K562 (cell line): ENCODE measurements around the gene TARM1. TPM values are rescaled to one million over a fixed set of nuclear protein-coding genes. Genes with fewer than 3 reads are reported as not detected.
A peak's percentile ranks its signal among the peaks of the same experiment; 100 is the strongest.

Source experiments
- ATAC-seq: fragments of 200-7000 bp; cut with Tn5 transposase; 3 replicates; pipeline ENCODE4 v1.9.1; 2020; ENCODE audit warnings: moderate library complexity
- BruUV-seq: library from RNA; stranded (reverse); fragments of 400-500 nt; replicated peaks from 2 replicates; lab custom pipeline; 2021; lab: Mats Ljungman, UMichigan
- CTCF ChIA-PET: fragments of 300-600 bp; formaldehyde crosslinking; extraction: SDS; loops from one replicate; lab custom pipeline; 2021; ENCODE audit warnings: low intra/inter-chr PET ratio; lab: Yijun Ruan, JAX
- POLR2A ChIA-PET: fragments of 300-600, 350-650 bp; sonication (Branson Sonifier 250); formaldehyde crosslinking; extraction: SDS; loops from one replicate; lab custom pipeline; 2021; ENCODE audit warnings: antibody characterized with exemption, inconsistent platforms; lab: Yijun Ruan, JAX
- DNase-seq, 4 experiments: peaks; one replicate each; pipeline versions ENCODE4 v3.0.0 to v3.0.0-alpha.2; 2011 to 2018; ENCODE audit warnings: low spot score in 3 of 4, mixed read lengths in 3 of 4; ENCODE audit errors: extremely low read depth in 1 of 4
- FAIRE-seq: peaks from 2 replicates; lab custom pipeline; 2011; peaks lifted over from hg19 to GRCh38; lab: Jason Lieb, UNC
- H2AFZ ChIP-seq: 2 replicates; pipeline ENCODE4 v1.6.0; 2011; ENCODE audit warnings: low read depth, low read length, control low read depth, inconsistent platforms
- H3K27ac ChIP-seq: fragments of 200-600 bp; 3 replicates; pipeline ENCODE4 v1.8.0; 2011; ENCODE audit warnings: low read depth, mild to moderate bottlenecking, control low read depth, inconsistent platforms, low read length, moderate library complexity, mixed read lengths; ENCODE audit errors: extremely low read depth
- H3K27me3 ChIP-seq, 2 experiments: fragments of 300-600 bp in 1 of 2; 2 replicates in 1 of 2; 3 replicates in 1 of 2; pipeline versions ENCODE4 v1.6.0 to v1.8.0; 2011; ENCODE audit warnings: inconsistent platforms in 2 of 2, low read length in 2 of 2, mild to moderate bottlenecking in 1 of 2, mixed read lengths in 1 of 2, moderate library complexity in 1 of 2; ENCODE audit not compliant: control insufficient read depth in 2 of 2, insufficient read depth in 2 of 2
- H3K36me3 ChIP-seq: fragments of 300-600 bp; 3 replicates; pipeline ENCODE4 v1.8.0; 2011; ENCODE audit warnings: mild to moderate bottlenecking, low read length, inconsistent platforms; ENCODE audit not compliant: control insufficient read depth, insufficient read depth
- H3K4me1 ChIP-seq, 2 experiments: fragments of 200-600 bp in 1 of 2; replicated peaks in 1 of 2; 2 replicates in 1 of 2; 3 replicates in 1 of 2; pipeline versions ENCODE4 v1.5.1 to v1.8.0; 2011; ENCODE audit warnings: inconsistent platforms in 2 of 2, low read length in 2 of 2, mild to moderate bottlenecking in 1 of 2, mixed read lengths in 1 of 2, moderate library complexity in 1 of 2; ENCODE audit not compliant: control insufficient read depth in 2 of 2, insufficient read depth in 2 of 2
- H3K4me2 ChIP-seq: 2 replicates; pipeline ENCODE4 v1.6.1; 2011; ENCODE audit warnings: low read length, control low read depth, inconsistent platforms, mixed read lengths; ENCODE audit not compliant: insufficient read depth
- H3K4me3 ChIP-seq: fragments of 200-600 bp; sonication (generic), shearing (Covaris generic); 2 replicates; pipeline ENCODE4 v1.5.1; 2016; ENCODE audit warnings: control low read depth, inconsistent platforms
- H3K79me2 ChIP-seq: fragments of 200-600 bp; 3 replicates; pipeline ENCODE4 v1.8.0; 2011; ENCODE audit warnings: low read length, inconsistent platforms; ENCODE audit not compliant: control insufficient read depth, insufficient read depth
- H3K9ac ChIP-seq, 2 experiments: 2 replicates each; pipeline versions ENCODE4 v1.6.0 to v1.6.1; 2011; ENCODE audit warnings: low read depth in 2 of 2, low read length in 2 of 2, control low read depth in 1 of 2, inconsistent platforms in 1 of 2, mild to moderate bottlenecking in 1 of 2, mixed read lengths in 1 of 2; ENCODE audit not compliant: insufficient read depth in 1 of 2
- H3K9me1 ChIP-seq: one replicate; pipeline ENCODE4 v1.6.0; 2011; ENCODE audit warnings: inconsistent platforms, mild to moderate bottlenecking, low read length, moderate library complexity; ENCODE audit not compliant: control insufficient read depth, insufficient read depth
- H3K9me3 ChIP-seq: replicated peaks from 2 replicates; pipeline ENCODE4 v1.5.1; 2011; ENCODE audit warnings: low read depth, low read length, inconsistent platforms; ENCODE audit not compliant: control insufficient read depth, insufficient read depth
- H4K20me1 ChIP-seq: replicated peaks from 2 replicates; pipeline ENCODE4 v1.6.1; 2011; ENCODE audit warnings: low read length, inconsistent platforms, mixed read lengths; ENCODE audit not compliant: control insufficient read depth, insufficient read depth
- CBFA2T3 ChIP-seq: fragments of 450-650 bp; IDR thresholded peaks from 2 replicates; pipeline ENCODE4 v1.6.1; 2017
- CHD1 ChIP-seq: fragments of 200-600 bp; sonication (generic); IDR thresholded peaks from one replicate; pipeline ENCODE4 v1.6.1; 2012; ENCODE audit warnings: mild to moderate bottlenecking, moderate library complexity, low read length, inconsistent platforms
- FIP1L1 ChIP-seq: fragments of 200-400 bp; formaldehyde crosslinking; IDR thresholded peaks from 2 replicates; pipeline ENCODE4 v1.6.1; 2018; ENCODE audit warnings: mild to moderate bottlenecking, low read depth, low read length; ENCODE audit not compliant: poor library complexity, severe bottlenecking
- NFYB ChIP-seq: IDR thresholded peaks from 2 replicates; pipeline ENCODE4 v1.6.1; 2011; ENCODE audit warnings: mild to moderate bottlenecking, moderate library complexity; ENCODE audit not compliant: insufficient read length; ENCODE audit errors: extremely low read depth
- RBM25 ChIP-seq: fragments of 200-400 bp; formaldehyde crosslinking; IDR thresholded peaks from 2 replicates; pipeline ENCODE4 v1.6.1; 2018; ENCODE audit warnings: low read length, low read depth, moderate library complexity; ENCODE audit not compliant: severe bottlenecking
- SMARCE1 ChIP-seq: fragments of 450-650 bp; IDR thresholded peaks from 2 replicates; pipeline ENCODE4 v1.7.1; 2016; ENCODE audit warnings: mild to moderate bottlenecking
- SMC3 ChIP-seq: conservative IDR thresholded peaks from 2 replicates; pipeline ENCODE4 v1.6.1; 2011; ENCODE audit warnings: low read depth, low read length, improper control_type of control experiment; ENCODE audit not compliant: insufficient read depth
- ZNF184 ChIP-seq: sonication (generic); formaldehyde crosslinking; IDR thresholded peaks from 2 replicates; pipeline ENCODE4 v1.5.0; 2020; ENCODE audit warnings: missing genetic modification reagents
- ZNF311 ChIP-seq: fragments of 250-450 bp; sonication (Bioruptor Pico); IDR thresholded peaks from 2 replicates; pipeline ENCODE4 v1.4.0; 2020; ENCODE audit warnings: mild to moderate bottlenecking, moderate library complexity
- ZNF316 ChIP-seq: fragments of 450-650 bp; IDR thresholded peaks from 2 replicates; pipeline ENCODE4 v1.6.1; 2016
- ZNF830 ChIP-seq: fragments of 250-450 bp; sonication (Bioruptor Pico); IDR thresholded peaks from 2 replicates; pipeline ENCODE4 v1.5.0; 2021; ENCODE audit warnings: mild to moderate bottlenecking
- WGBS: fragments of 100-300 bp; shearing (Covaris generic); methylation state at CpG from one replicate; pipeline ENCODE4 v1.1.6; 2016; ENCODE audit warnings: low coverage, mixed read lengths; ENCODE audit not compliant: insufficient coverage; ENCODE audit errors: missing lambda C conversion rate; 5-methylcytosine and 5-hydroxymethylcytosine counted together
- in situ Hi-C: fragments of 300-500 bp; cut with MboI; formaldehyde crosslinking; loops from 4 replicates; pipeline ENCODE4 v1.15.0; 2018; ENCODE audit warnings: inconsistent platforms, mixed read lengths
- intact Hi-C: fragments of 100-400 bp; cut with micrococcal nuclease; formaldehyde crosslinking; loops from 2 replicates; pipeline ENCODE4 v1.14.2; 2022
- polyA plus RNA-seq, 8 experiments: library from polyadenylated mRNA; depleted of rRNA in 4 of 8; stranded (reverse) in 5 of 8; unstranded in 3 of 8; fragments of >200 nt; fragmentation: Nextera tagmentation in 2 of 8; fragmentation: Illumina TruSeq in 1 of 8; extraction: Ambion mirVana in 2 of 8; extraction: Trizol in 1 of 8; gene quantifications; 2 replicates each; pipeline versions ENCODE4 v1.2.1 to v1.2.3, GENCODE V29; 2011 to 2014; ENCODE audit warnings: inconsistent platforms in 1 of 8, missing spikeins in 1 of 8
- total RNA-seq, 7 experiments: library from RNA; depleted of rRNA in 6 of 7; stranded (reverse); fragments of >200 nt in 6 of 7; fragmentation: Illumina TruSeq in 2 of 7; extraction: Trizol in 2 of 7; gene quantifications; 2 replicates each; pipeline versions ENCODE4 v1.2.1 to v1.2.3, GENCODE V29; 2011 to 2021; ENCODE audit warnings: low replicate concordance in 1 of 7
- TF ChIP-seq, protein P1 (sequence below): sonication (generic); formaldehyde crosslinking; IDR thresholded peaks from 2 replicates; pipeline ENCODE4 v1.8.1; 2023; ENCODE audit warnings: mild to moderate bottlenecking, missing genetic modification reagents
- TF ChIP-seq, protein P2 (sequence below), 2 experiments: fragments of 450-650 bp; conservative IDR thresholded peaks; 2 replicates each; pipeline ENCODE4 v1.6.1; 2017; ENCODE audit warnings: mild to moderate bottlenecking in 2 of 2, moderate library complexity in 2 of 2

TARM1 gene
- total and polyA plus RNA-seq, 9 of the 15 experiments (the other 6 are each of a cell fraction or from before 2014, with no cell fraction given): not detected

DNA sequence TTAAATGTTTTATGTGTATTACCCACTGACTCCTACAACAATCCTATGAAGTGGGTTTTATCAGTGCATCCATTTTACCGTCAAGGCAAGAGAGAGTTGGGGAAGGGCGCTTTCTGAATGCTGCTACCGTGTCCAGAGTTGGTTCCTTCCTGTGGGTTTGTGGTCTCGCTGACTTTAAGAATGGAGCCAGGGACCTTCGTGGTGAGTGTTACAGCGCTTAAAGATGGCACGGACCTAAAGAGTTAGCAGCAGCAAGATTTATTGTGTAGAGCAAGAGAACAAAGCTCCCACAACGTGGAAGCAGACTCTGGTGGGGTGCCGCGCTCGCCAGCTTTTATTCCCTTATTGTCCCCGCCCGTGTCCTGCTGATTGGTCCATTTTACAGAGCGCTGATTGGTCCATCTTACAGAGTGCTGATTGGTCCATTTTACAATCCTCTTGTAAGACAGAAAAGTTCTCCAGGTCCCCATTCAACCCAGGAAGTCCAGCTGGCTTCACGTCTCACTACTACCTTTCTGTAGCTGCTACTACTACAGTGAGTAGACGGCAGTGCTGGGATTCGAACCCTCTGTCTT is 13.3 kb upstream of the TARM1 start:
- peaks cover 0 to 21% of the 10 kb centered on the region in 2 experiments; a peak in 3 of 5 replicates for H3K4me1 ChIP-seq
- BruUV-seq: no TSS peak
- no peak overlapping the region for H3K4me3 ChIP-seq
- H3K9me3 ChIP-seq: peaks cover 3% of the 10 kb centered on the region; the same call in 1 of the 2 replicates
- no peaks in the 10 kb centered on the region for H3K79me2 ChIP-seq
- CTCF ChIA-PET: no interaction called here
- 46% methylated on average over 15 of the region's 17 CpGs for WGBS
- no peak overlapping the region for H3K27ac ChIP-seq
- intact Hi-C loops: no loop called here
- ATAC-seq: no peak
- H3K9ac ChIP-seq: no peak overlapping the region
- no peaks in the 10 kb centered on the region for H4K20me1 ChIP-seq
- peaks cover 0 to 11% of the 10 kb centered on the region in 2 experiments; a peak in 3 of 5 replicates for H3K27me3 ChIP-seq
- H3K4me2 ChIP-seq: no peak overlapping the region
- DNase-seq: no peak
- TF ChIP-seq SMARCE1 (no peak), RBM25 (peak; percentile 19), NFYB (peak; percentile 90)
- TF ChIP-seq, all 486 proteins: peak for 2
- Histone ChIP-seq H2AFZ (no peak overlapping the region), H3K9me1 (no peaks in the 10 kb centered on the region), H3K36me3 (no peaks in the 10 kb centered on the region)
- POLR2A ChIA-PET: no interaction called here
- in situ Hi-C loops: no loop called here
- no peak for FAIRE-seq

DNA sequence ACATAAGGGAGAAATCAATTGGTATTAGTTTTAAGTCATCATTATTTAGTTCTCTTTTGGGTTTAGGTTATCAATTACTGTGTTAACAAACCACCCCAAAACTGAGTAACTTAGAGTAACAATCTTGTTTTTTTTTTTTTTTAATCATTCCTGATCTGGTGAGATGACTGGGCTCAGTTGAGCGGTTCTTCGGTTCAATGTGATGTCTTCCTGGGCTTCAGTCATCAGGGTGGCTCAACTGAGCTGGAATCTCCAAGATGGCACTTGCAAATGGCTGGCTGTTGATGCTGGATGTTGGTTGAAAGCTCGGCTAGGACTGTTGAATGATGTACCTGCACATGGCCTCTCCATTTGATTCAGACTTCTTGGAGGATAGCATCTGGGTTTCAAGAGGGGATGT is 3.2 kb upstream of the TARM1 start:
- WGBS: 0% methylated on average over 3 of the region's 3 CpGs
- POLR2A ChIA-PET: no interaction called here
- Histone ChIP-seq H3K27ac (no peak overlapping the region), H3K36me3 (no peaks in the 10 kb centered on the region), H3K9me1 (no peaks in the 10 kb centered on the region), H3K9me3 (peaks cover 5% of the 10 kb centered on the region), H3K4me1 (no peaks in the 10 kb centered on the region), H3K27me3 (peaks cover 4 to 9% of the 10 kb centered on the region in 2 experiments; a peak in 4 of 5 replicates), H3K4me2 (no peak overlapping the region), H3K79me2 (no peaks in the 10 kb centered on the region), H4K20me1 (no peaks in the 10 kb centered on the region), H2AFZ (no peak overlapping the region), H3K9ac (no peak overlapping the region), H3K4me3 (no peak overlapping the region)
- BruUV-seq: no TSS peak
- FAIRE-seq (no peak), DNase-seq (no peak), ATAC-seq (no peak)
- intact Hi-C loops: no loop called here
- in situ Hi-C loops: no loop called here
- CTCF ChIA-PET: no interaction called here
- TF ChIP-seq SMC3: no peak
- TF ChIP-seq, protein P1, sequence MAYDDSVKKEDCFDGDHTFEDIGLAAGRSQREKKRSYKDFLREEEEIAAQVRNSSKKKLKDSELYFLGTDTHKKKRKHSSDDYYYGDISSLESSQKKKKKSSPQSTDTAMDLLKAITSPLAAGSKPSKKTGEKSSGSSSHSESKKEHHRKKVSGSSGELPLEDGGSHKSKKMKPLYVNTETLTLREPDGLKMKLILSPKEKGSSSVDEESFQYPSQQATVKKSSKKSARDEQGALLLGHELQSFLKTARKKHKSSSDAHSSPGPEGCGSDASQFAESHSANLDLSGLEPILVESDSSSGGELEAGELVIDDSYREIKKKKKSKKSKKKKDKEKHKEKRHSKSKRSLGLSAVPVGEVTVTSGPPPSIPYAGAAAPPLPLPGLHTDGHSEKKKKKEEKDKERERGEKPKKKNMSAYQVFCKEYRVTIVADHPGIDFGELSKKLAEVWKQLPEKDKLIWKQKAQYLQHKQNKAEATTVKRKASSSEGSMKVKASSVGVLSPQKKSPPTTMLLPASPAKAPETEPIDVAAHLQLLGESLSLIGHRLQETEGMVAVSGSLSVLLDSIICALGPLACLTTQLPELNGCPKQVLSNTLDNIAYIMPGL (CRISPR knock-in tag): no peak
- no peak for TF ChIP-seq CHD1
- TF ChIP-seq ZNF316: no peak
- no peak for TF ChIP-seq FIP1L1
- no peak for TF ChIP-seq ZNF830 (CRISPR knock-in tag)
- TF ChIP-seq, protein P2, sequence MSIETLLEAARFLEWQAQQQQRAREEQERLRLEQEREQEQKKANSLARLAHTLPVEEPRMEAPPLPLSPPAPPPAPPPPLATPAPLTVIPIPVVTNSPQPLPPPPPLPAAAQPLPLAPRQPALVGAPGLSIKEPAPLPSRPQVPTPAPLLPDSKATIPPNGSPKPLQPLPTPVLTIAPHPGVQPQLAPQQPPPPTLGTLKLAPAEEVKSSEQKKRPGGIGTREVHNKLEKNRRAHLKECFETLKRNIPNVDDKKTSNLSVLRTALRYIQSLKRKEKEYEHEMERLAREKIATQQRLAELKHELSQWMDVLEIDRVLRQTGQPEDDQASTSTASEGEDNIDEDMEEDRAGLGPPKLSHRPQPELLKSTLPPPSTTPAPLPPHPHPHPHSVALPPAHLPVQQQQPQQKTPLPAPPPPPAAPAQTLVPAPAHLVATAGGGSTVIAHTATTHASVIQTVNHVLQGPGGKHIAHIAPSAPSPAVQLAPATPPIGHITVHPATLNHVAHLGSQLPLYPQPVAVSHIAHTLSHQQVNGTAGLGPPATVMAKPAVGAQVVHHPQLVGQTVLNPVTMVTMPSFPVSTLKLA (conservative IDR thresholded peaks at IDR 0.05): no peak
- TF ChIP-seq ZNF184 (CRISPR knock-in tag): no peak
- TF ChIP-seq ZNF311 (CRISPR knock-in tag): no peak
- TF ChIP-seq CBFA2T3: no peak
